ENCODE results near the gene CAMK4.

The CAMK4 gene

DNA sequence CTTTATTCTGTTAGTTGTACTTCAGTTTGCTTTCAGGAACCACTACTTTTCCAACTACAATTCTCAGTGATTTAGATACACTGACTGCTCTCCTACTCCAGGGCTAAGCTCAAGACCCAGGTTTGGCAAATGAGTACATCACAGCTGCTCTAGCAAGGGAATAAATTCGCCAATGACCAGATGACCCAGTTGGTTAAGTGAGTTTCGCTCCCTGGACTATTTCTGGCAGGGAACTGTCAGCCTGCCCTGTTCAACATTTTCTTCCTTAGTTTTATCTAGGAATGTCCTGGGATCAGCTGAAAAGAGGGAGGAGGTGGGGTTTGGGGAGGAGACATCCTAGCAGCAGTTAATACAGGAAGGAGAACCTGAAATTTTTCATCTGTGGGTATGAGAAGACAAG is 294.6 kb downstream of the CAMK4 start:
- TF ChIP-seq CTCF (conservative IDR thresholded peaks at IDR 0.05): no peak
- no peak overlapping the region for H3K27ac ChIP-seq

DNA sequence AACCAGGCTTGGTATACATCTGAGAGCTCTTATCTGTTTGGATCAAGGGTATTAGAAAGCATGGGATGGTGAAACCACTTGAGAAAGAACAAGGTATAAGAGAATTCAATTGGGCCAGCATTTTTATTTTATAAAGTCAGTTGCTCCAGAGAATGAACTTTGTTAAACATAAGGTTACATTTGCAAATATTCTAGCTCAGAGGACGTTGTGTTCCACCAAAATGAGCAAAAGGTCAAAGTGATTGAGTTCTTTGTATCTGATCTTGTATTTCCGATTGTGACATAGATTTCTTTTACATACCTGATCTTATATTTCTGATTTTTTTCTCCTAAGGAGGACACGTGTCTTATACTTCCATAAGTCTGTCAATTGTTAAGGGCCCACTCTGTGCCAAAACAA is 296.7 kb downstream of the CAMK4 start:
- H3K27ac ChIP-seq: no peak overlapping the region
- no peak for TF ChIP-seq CTCF (conservative IDR thresholded peaks at IDR 0.05)

- TF ChIP-seq CTCF (conservative IDR thresholded peaks at IDR 0.05): no peak
- H3K27ac ChIP-seq: no peak overlapping the region
These were observed 303.9 kb downstream of the CAMK4 start for GRCh38 chr5:111528056-111528455.

- no peak for TF ChIP-seq CTCF (conservative IDR thresholded peaks at IDR 0.05)
- no peak overlapping the region for H3K27ac ChIP-seq
These were observed 306.1 kb downstream of the CAMK4 start for GRCh38 chr5:111530298-111530740.

- H3K27ac ChIP-seq: no peak overlapping the region
- no peak for TF ChIP-seq CTCF (conservative IDR thresholded peaks at IDR 0.05)
These were observed 308.9 kb downstream of the CAMK4 start for GRCh38 chr5:111532886-111533582.

DNA sequence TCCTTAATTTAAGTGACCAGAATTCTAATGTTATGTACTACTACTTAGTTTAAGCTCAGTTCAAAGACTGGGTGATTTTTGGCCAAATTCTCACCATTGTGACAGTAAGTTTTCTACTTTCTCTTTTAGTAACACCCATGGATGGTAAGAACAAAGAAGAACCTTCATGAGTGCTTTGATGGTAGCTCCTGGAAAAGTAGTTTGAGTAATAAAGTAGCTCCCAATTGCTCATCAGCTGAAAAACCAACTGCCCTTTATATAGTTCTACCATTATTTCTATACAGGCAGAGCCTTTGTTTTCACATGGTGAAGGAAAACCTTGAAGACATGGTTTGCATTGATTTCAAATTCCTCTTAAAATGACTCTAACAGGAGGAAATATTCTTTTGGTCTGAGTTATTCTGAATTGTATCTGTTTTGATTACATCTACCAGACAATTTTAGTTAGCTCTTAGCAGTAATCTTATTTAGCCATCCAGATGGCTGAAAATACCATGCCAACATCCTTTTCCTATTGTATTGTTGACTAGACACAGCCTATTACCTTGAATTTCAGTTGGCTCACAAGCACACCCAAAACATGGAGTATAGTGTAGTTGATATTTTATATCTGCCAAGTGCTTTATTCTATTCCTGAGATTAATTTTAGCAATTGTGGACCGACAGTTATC is 311.8 kb downstream of the CAMK4 start:
- no peak for TF ChIP-seq CTCF (conservative IDR thresholded peaks at IDR 0.05)
- H3K27ac ChIP-seq: no peak overlapping the region

DNA sequence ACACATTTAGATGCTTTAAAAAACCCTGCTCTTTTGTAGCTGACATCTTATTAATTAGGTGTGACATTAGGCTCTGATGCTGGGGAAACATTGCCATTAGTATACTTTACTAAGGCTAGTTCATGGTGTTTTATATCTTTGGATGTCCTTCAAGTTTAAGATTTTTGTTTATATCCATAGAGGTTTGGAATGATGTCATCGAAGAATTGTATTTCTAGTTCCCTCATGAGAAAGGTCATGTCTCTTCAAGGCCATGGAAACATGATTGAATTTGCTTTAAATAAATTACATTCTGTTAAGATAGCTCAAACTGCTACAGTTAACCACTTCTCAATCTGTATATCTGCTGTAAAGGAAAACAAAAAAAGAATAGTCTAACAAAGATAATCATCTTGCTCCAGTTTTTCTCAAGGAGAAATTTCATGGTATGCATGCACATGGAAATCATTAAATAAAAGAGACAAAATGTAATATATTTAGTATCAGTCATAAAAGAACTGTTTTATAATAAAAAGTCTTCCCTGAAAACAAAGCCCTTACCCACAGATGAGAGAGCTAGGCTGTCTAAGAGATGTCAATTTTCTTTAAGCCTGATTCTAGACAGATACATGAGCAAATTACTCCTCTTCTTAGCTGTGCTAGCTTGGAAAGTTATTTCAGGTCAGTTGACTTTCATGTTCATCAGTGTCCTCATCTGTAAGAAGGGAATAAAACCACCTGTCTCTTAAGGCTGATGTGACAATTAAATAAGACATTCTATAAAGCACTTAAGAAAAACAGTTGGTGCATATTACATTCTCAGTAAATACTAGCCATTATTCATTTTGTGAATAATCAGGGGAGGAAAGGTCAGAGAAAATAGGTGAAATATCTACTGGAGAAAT is 313.2 kb downstream of the CAMK4 start:
- TF ChIP-seq CTCF (conservative IDR thresholded peaks at IDR 0.05): no peak
- H3K27ac ChIP-seq: no peak overlapping the region

Measured in VCaP (cell line).